ENCODE results near the gene PSENEN. TPM values are rescaled to one million over a fixed set of nuclear protein-coding genes. Genes with fewer than 3 reads are reported as not detected.

PSENEN gene
- total and polyA plus RNA-seq, 2 experiments from 2014 or later = 39.1 to 106 TPM

- Histone ChIP-seq H3K36me3 (replicated peaks; ENCODE audit: insufficient read depth, low read depth) (no peaks in the 10 kb centered on the region), H3K27me3 (no peaks in the 10 kb centered on the region), H3K9me3 (ENCODE audit: low read depth) (no peaks in the 10 kb centered on the region), H3K4me3 (no peak overlapping the region), H3K4me2 (peak overlapping the region; percentile 77), H3K79me2 (peaks cover 23% of the 10 kb centered on the region), H3K27ac (no peak overlapping the region), H4K20me1 (ENCODE audit: insufficient read depth, poor library complexity, severe bottlenecking) (no peaks in the 10 kb centered on the region), H3K9me2 (replicated peaks; ENCODE audit: insufficient read depth) (no peaks in the 10 kb centered on the region), H2AFZ (no peak overlapping the region), H3K4me1 (ENCODE audit: insufficient read depth) (peaks cover 9% of the 10 kb centered on the region)
- TF ChIP-seq CTCF (IDR thresholded peaks at IDR 0.05; ENCODE audit: poor library complexity) (no peak), EZH2 (IDR thresholded peaks at IDR 0.05; ENCODE audit: borderline replicate concordance) (no peak), EZH2phosphoT487 (IDR thresholded peaks at IDR 0.05; ENCODE audit: low read depth, severe bottlenecking, unreplicated experiment) (no peak)
- 96% methylated on average over 19 of the region's 19 CpGs for WGBS (ENCODE audit: low lambda C conversion rate, missing lambda C conversion rate)
- no peak for DNase-seq (ENCODE audit: low spot score)
These were observed 1.6 kb upstream of the PSENEN start for GRCh38 chr19:35743640-35744429.

- peaks cover 15% of the 10 kb centered on the region for H3K4me1 ChIP-seq (ENCODE audit: insufficient read depth)
- H3K4me2 ChIP-seq = peak overlapping the region; percentile 77
These were observed 772 bp upstream of the PSENEN start for GRCh38 chr19:35744430-35745327.

GRCh38 chr19:35746087-35746462 lies 624 bp downstream of the PSENEN start:
- no peaks in the 10 kb centered on the region for H3K27me3 ChIP-seq
- no peaks in the 10 kb centered on the region for H3K9me3 ChIP-seq (ENCODE audit: low read depth)
- no peaks in the 10 kb centered on the region for H3K9me2 ChIP-seq (replicated peaks; ENCODE audit: insufficient read depth)
- TF ChIP-seq CTCF (IDR thresholded peaks at IDR 0.05; ENCODE audit: poor library complexity) = no peak
- DNase-seq (ENCODE audit: low spot score) = no peak
- H3K36me3 ChIP-seq (replicated peaks; ENCODE audit: insufficient read depth, low read depth) = no peaks in the 10 kb centered on the region
- H2AFZ ChIP-seq = peak overlapping the region; percentile 22
- no peaks in the 10 kb centered on the region for H4K20me1 ChIP-seq (ENCODE audit: insufficient read depth, poor library complexity, severe bottlenecking)
- peak overlapping the region; percentile 48 for H3K4me3 ChIP-seq
- peaks cover 35% of the 10 kb centered on the region for H3K79me2 ChIP-seq
- H3K27ac ChIP-seq = peak overlapping the region; percentile 73
- H3K4me1 ChIP-seq (ENCODE audit: insufficient read depth) = peaks cover 15% of the 10 kb centered on the region
- WGBS (ENCODE audit: low lambda C conversion rate, missing lambda C conversion rate) = 0% methylated on average over 4 of the region's 4 CpGs
- H3K4me2 ChIP-seq = peak overlapping the region; percentile 93

More at GRCh38 chr19:35744430-35745327, 772 bp upstream of the PSENEN start:
- Histone ChIP-seq H3K36me3 (replicated peaks; ENCODE audit: insufficient read depth, low read depth) (no peaks in the 10 kb centered on the region), H3K79me2 (peaks cover 28% of the 10 kb centered on the region), H4K20me1 (ENCODE audit: insufficient read depth, poor library complexity, severe bottlenecking) (no peaks in the 10 kb centered on the region), H3K9me3 (ENCODE audit: low read depth) (no peaks in the 10 kb centered on the region), H2AFZ (peak overlapping the region; percentile 60), H3K4me3 (peak overlapping the region; percentile 34), H3K27me3 (no peaks in the 10 kb centered on the region), H3K9me2 (replicated peaks; ENCODE audit: insufficient read depth) (no peaks in the 10 kb centered on the region), H3K27ac (peak overlapping the region; percentile 98)
- DNase-seq (ENCODE audit: low spot score) = peak; percentile 98
- peak; percentile 54 for TF ChIP-seq CTCF (IDR thresholded peaks at IDR 0.05; ENCODE audit: poor library complexity)
- TF ChIP-seq EZH2phosphoT487 (IDR thresholded peaks at IDR 0.05; ENCODE audit: low read depth, severe bottlenecking, unreplicated experiment) = no peak
- 10% methylated on average over 39 of the region's 41 CpGs for WGBS (ENCODE audit: low lambda C conversion rate, missing lambda C conversion rate)
